SK-N-SH treated with all-trans-retinoic acid at 6 μM for 48 hours (cell line): ENCODE measurements around the gene POP4.

Experiments
- ATAC-seq: fragments of 200-7000 bp; cut with Tn5 transposase; 3 replicates; pipeline ENCODE4 v1.9.1; 2020; ENCODE audit warnings: mild to moderate bottlenecking, moderate library complexity
- ARNTL ChIP-seq: fragments of 450-650 bp; formaldehyde crosslinking; IDR thresholded peaks from 2 replicates; pipeline ENCODE4 v1.5.0; 2020; ENCODE audit warnings: low read depth, mild to moderate bottlenecking, moderate library complexity, borderline replicate concordance
- BACH2 ChIP-seq: fragments of 250-450 bp; sonication (Bioruptor Pico); IDR thresholded peaks from 2 replicates; pipeline ENCODE4 v1.9.0; 2021; ENCODE audit warnings: mild to moderate bottlenecking, borderline replicate concordance
- CREB5 ChIP-seq: fragments of 250-450 bp; sonication (Bioruptor Pico); IDR thresholded peaks from 2 replicates; pipeline ENCODE4 v1.5.1; 2020; ENCODE audit warnings: low read depth, mild to moderate bottlenecking, moderate library complexity
- CSDC2 ChIP-seq: fragments of 250-450 bp; sonication (Bioruptor Pico); IDR thresholded peaks from 2 replicates; pipeline ENCODE4 v1.5.0; 2020; ENCODE audit warnings: mild to moderate bottlenecking, moderate library complexity
- ESRRG ChIP-seq: fragments of 250-450 bp; sonication (Bioruptor Pico); IDR thresholded peaks from 2 replicates; pipeline ENCODE4 v1.6.1; 2021; ENCODE audit warnings: mild to moderate bottlenecking
- GLIS3 ChIP-seq: fragments of 250-450 bp; sonication (Bioruptor Pico); IDR thresholded peaks from 2 replicates; pipeline ENCODE4 v1.5.0; 2020; ENCODE audit warnings: mild to moderate bottlenecking, moderate library complexity
- ISL1 ChIP-seq: fragments of 250-450 bp; sonication (Bioruptor Pico); IDR thresholded peaks from 2 replicates; pipeline ENCODE4 v2.1.2; 2022; ENCODE audit warnings: mild to moderate bottlenecking, moderate library complexity
- OSR1 ChIP-seq: fragments of 250-450 bp; sonication (Bioruptor Pico); IDR thresholded peaks from 2 replicates; pipeline ENCODE4 v1.8.0; 2022; ENCODE audit warnings: moderate library complexity, mild to moderate bottlenecking, inconsistent platforms
- PATZ1 ChIP-seq: fragments of 250-450 bp; sonication (Bioruptor Pico); IDR thresholded peaks from 2 replicates; pipeline ENCODE4 v1.8.0; 2020; ENCODE audit warnings: mild to moderate bottlenecking, moderate library complexity, borderline replicate concordance
- POU6F1 ChIP-seq: fragments of 250-450 bp; sonication (Bioruptor Pico); IDR thresholded peaks from 2 replicates; pipeline ENCODE4 v1.8.0; 2021; ENCODE audit warnings: low read depth, mild to moderate bottlenecking, moderate library complexity, borderline replicate concordance
- PPARA ChIP-seq: fragments of 250-450 bp; sonication (Bioruptor Pico); IDR thresholded peaks from 2 replicates; pipeline ENCODE4 v1.5.0; 2020; ENCODE audit warnings: mild to moderate bottlenecking, borderline replicate concordance
- RARB ChIP-seq: fragments of 250-450 bp; sonication (Bioruptor Pico); IDR thresholded peaks from 2 replicates; pipeline ENCODE4 v1.8.0; 2021; ENCODE audit warnings: mild to moderate bottlenecking, moderate library complexity
- SNAI2 ChIP-seq: fragments of 250-450 bp; sonication (Bioruptor Pico); IDR thresholded peaks from 2 replicates; pipeline ENCODE4 v1.5.0; 2020; ENCODE audit warnings: mild to moderate bottlenecking, moderate library complexity
- TCF4 ChIP-seq: fragments of 250-450 bp; sonication (Bioruptor Pico); IDR thresholded peaks from 2 replicates; pipeline ENCODE4 v1.8.0; 2021; ENCODE audit warnings: mild to moderate bottlenecking, moderate library complexity, borderline replicate concordance
- TOX ChIP-seq: fragments of 250-450 bp; sonication (Bioruptor Pico); IDR thresholded peaks from 2 replicates; pipeline ENCODE4 v1.8.0; 2021; ENCODE audit warnings: mild to moderate bottlenecking, moderate library complexity, borderline replicate concordance
- ZC3H10 ChIP-seq: fragments of 250-450 bp; sonication (Bioruptor Pico); IDR thresholded peaks from 2 replicates; pipeline ENCODE4 v1.5.1; 2021; ENCODE audit warnings: mild to moderate bottlenecking, moderate library complexity
- ZFP3 ChIP-seq: fragments of 250-450 bp; sonication (Bioruptor Pico); IDR thresholded peaks from 2 replicates; pipeline ENCODE4 v1.5.0; 2020; ENCODE audit warnings: mild to moderate bottlenecking, moderate library complexity
- ZFP30 ChIP-seq: fragments of 450-650 bp; formaldehyde crosslinking; IDR thresholded peaks from 2 replicates; pipeline ENCODE4 v1.5.0; 2022; ENCODE audit warnings: mild to moderate bottlenecking, moderate library complexity
- ZNF565 ChIP-seq: fragments of 450-650 bp; formaldehyde crosslinking; conservative IDR thresholded peaks from 2 replicates; pipeline ENCODE4 v1.5.0; 2020; ENCODE audit warnings: low read depth, mild to moderate bottlenecking, moderate library complexity
- ZNF70 ChIP-seq: fragments of 450-650 bp; formaldehyde crosslinking; IDR thresholded peaks from 2 replicates; pipeline ENCODE4 v1.5.0; 2020; ENCODE audit warnings: mild to moderate bottlenecking, moderate library complexity
- ZNF8 ChIP-seq: fragments of 450-650 bp; formaldehyde crosslinking; IDR thresholded peaks from 2 replicates; pipeline ENCODE4 v1.5.0; 2020; ENCODE audit warnings: mild to moderate bottlenecking, moderate library complexity
- TF ChIP-seq, protein P1 (sequence below): fragments of 250-450 bp; sonication (Bioruptor Pico); IDR thresholded peaks from 2 replicates; pipeline ENCODE4 v1.5.1; 2021; ENCODE audit warnings: mild to moderate bottlenecking, moderate library complexity
- TF ChIP-seq, protein P2 (sequence below): fragments of 250-450 bp; sonication (Bioruptor Pico); IDR thresholded peaks from 2 replicates; pipeline ENCODE4 v1.5.0; 2020; ENCODE audit warnings: mild to moderate bottlenecking, moderate library complexity

Gene POP4

DNA sequence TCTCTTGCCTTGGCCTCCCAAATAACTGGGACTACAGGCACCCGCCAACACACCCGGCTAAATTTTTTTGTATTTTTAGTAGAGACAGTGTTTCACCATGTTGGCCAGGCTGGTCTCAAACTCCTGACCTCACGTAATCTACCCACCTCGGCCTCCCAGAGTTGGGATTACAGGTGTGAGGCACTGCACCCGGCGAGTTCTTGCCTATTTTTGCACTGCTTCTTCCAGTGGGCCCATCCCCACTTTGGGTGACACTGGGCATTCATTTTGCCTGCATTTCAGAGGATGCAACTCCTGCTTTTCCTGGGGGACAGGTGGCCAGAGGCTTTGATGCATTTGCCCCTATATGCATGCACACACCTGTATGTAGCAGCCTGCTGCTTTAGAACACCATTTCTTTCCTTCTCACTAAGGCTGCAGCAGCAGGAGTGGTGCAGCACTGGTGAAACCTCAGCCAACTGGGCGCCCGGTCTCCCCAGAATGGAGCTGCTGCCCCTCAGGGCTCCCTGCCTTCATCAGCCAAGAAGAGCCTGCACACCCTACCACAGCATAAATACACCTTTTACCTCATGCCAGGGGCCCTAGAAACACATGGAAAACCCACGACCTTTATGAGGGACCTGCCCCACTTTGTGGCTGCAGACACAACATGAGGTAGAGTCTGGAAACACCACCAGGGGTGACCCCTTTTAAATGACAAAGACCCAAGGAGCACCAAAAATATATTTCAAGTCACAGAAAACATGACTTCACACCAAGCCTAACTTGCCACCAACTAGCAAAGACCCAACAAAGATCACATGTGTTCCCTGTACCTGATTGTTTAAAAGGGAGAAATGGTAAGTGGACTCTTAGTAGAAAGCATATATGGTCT is 36.8 kb upstream of the POP4 start:
- no peak for TF ChIP-seq OSR1
- no peak for TF ChIP-seq TOX
- TF ChIP-seq PPARA (CRISPR knock-in tag): no peak
- TF ChIP-seq, all 23 proteins: peak for 0

GRCh38 chr19:29571181-29571580 is 34.9 kb upstream of the POP4 start:
- no peak for ATAC-seq
- TF ChIP-seq ZFP30 (no peak), SNAI2 (no peak), RARB (no peak), TOX (no peak), TCF4 (CRISPR knock-in tag) (no peak), PPARA (CRISPR knock-in tag) (no peak)
- TF ChIP-seq, protein P1, sequence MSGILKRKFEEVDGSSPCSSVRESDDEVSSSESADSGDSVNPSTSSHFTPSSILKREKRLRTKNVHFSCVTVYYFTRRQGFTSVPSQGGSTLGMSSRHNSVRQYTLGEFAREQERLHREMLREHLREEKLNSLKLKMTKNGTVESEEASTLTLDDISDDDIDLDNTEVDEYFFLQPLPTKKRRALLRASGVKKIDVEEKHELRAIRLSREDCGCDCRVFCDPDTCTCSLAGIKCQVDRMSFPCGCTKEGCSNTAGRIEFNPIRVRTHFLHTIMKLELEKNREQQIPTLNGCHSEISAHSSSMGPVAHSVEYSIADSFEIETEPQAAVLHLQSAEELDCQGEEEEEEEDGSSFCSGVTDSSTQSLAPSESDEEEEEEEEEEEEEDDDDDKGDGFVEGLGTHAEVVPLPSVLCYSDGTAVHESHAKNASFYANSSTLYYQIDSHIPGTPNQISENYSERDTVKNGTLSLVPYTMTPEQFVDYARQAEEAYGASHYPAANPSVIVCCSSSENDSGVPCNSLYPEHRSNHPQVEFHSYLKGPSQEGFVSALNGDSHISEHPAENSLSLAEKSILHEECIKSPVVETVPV (CRISPR knock-in tag): no peak

More for the DNA sequence above, 36.8 kb upstream of the POP4 start:
- ATAC-seq: no peak

GRCh38 chr19:29573486-29573885 is 32.6 kb upstream of the POP4 start:
- TF ChIP-seq GLIS3 (no peak), PATZ1 (CRISPR knock-in tag) (no peak), ZNF565 (no peak), CSDC2 (CRISPR knock-in tag) (no peak), ZC3H10 (no peak), ZFP3 (no peak), BACH2 (CRISPR knock-in tag) (no peak), OSR1 (no peak), ESRRG (no peak), PPARA (CRISPR knock-in tag) (no peak), CREB5 (CRISPR knock-in tag) (no peak), ARNTL (no peak), RARB (no peak), TOX (no peak)
- TF ChIP-seq, protein P1 (CRISPR knock-in tag): no peak
- TF ChIP-seq, protein P2, sequence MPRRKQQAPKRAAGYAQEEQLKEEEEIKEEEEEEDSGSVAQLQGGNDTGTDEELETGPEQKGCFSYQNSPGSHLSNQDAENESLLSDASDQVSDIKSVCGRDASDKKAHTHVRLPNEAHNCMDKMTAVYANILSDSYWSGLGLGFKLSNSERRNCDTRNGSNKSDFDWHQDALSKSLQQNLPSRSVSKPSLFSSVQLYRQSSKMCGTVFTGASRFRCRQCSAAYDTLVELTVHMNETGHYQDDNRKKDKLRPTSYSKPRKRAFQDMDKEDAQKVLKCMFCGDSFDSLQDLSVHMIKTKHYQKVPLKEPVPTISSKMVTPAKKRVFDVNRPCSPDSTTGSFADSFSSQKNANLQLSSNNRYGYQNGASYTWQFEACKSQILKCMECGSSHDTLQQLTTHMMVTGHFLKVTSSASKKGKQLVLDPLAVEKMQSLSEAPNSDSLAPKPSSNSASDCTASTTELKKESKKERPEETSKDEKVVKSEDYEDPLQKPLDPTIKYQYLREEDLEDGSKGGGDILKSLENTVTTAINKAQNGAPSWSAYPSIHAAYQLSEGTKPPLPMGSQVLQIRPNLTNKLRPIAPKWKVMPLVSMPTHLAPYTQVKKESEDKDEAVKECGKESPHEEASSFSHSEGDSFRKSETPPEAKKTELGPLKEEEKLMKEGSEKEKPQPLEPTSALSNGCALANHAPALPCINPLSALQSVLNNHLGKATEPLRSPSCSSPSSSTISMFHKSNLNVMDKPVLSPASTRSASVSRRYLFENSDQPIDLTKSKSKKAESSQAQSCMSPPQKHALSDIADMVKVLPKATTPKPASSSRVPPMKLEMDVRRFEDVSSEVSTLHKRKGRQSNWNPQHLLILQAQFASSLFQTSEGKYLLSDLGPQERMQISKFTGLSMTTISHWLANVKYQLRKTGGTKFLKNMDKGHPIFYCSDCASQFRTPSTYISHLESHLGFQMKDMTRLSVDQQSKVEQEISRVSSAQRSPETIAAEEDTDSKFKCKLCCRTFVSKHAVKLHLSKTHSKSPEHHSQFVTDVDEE (CRISPR knock-in tag): no peak
- no peak for ATAC-seq

DNA sequence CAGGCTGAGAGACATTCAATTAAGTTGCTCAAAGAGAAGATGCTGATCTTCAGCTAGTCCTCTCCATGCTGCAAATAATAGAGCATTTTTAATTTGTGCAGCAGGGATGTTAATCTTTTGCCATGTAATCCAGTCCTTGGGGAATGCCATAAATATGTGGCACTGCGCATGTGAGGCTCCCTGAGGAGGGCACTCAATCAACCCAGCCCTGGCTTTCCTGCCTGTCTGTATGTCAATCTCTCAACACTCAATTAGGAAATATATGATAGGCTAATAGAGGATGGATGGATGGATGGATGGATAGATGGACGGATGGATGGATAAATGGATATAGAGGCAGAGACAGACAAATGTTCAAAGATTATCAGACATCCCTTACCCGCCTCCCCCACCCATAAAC is 31.6 kb upstream of the POP4 start:
- ATAC-seq: no peak
- TF ChIP-seq ZNF70 (CRISPR knock-in tag): no peak
- no peak for TF ChIP-seq ZFP30
- TF ChIP-seq ESRRG: no peak
- no peak for TF ChIP-seq TOX
- TF ChIP-seq ISL1: no peak
- no peak for TF ChIP-seq POU6F1 (CRISPR knock-in tag)
- no peak for TF ChIP-seq ZNF8 (CRISPR knock-in tag)
- TF ChIP-seq ZC3H10: no peak
- no peak for TF ChIP-seq PATZ1 (CRISPR knock-in tag)
- TF ChIP-seq ZFP3: no peak
- TF ChIP-seq PPARA (CRISPR knock-in tag): no peak
